ENCODE data around the gene APBA1.

DNA sequence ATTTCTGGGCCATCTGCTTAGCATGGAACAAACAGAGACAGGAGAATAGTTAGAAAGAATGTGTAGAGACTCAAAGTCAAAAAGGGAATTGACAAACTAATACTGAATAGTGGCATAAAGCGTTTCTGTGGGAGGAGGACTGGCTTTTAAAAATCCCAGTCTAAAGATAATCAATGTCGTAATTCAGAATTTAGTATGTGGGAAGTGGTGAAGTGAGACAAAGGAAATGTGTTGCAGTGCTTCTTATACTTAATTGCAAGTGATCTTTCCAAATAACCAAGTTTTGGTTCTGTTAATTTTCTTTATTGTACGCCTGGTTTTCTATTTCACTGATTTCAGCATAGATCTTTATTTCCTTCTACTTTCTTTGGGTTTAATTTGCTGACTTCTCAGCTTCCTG, 214.0 kb downstream of the APBA1 start:
- TF ChIP-seq EZH2 (IDR thresholded peaks at IDR 0.05; ENCODE audit: borderline replicate concordance, low read depth, low read length) = no peak
- no peak for TF ChIP-seq CREM (IDR thresholded peaks at IDR 0.05; ENCODE audit: low read depth)
- TF ChIP-seq, protein P1, sequence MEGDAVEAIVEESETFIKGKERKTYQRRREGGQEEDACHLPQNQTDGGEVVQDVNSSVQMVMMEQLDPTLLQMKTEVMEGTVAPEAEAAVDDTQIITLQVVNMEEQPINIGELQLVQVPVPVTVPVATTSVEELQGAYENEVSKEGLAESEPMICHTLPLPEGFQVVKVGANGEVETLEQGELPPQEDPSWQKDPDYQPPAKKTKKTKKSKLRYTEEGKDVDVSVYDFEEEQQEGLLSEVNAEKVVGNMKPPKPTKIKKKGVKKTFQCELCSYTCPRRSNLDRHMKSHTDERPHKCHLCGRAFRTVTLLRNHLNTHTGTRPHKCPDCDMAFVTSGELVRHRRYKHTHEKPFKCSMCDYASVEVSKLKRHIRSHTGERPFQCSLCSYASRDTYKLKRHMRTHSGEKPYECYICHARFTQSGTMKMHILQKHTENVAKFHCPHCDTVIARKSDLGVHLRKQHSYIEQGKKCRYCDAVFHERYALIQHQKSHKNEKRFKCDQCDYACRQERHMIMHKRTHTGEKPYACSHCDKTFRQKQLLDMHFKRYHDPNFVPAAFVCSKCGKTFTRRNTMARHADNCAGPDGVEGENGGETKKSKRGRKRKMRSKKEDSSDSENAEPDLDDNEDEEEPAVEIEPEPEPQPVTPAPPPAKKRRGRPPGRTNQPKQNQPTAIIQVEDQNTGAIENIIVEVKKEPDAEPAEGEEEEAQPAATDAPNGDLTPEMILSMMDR (IDR thresholded peaks at IDR 0.05 in 2 of 3, conservative IDR thresholded peaks at IDR 0.05 in 1 of 3; ENCODE audit: insufficient read depth in 2 of 3, low read depth in 1 of 3, low read length in 3 of 3) = no peak
- no peak for TF ChIP-seq TEAD2 (tag; IDR thresholded peaks at IDR 0.05)
- TF ChIP-seq HLTF (IDR thresholded peaks at IDR 0.05) = no peak
- no peak for TF ChIP-seq RAD21 (CRISPR knock-in tag; conservative IDR thresholded peaks at IDR 0.05 in 1 of 2, IDR thresholded peaks at IDR 0.05 in 1 of 2)
- no peak for TF ChIP-seq ZBED1 (IDR thresholded peaks at IDR 0.05)
- no peak for TF ChIP-seq POLR2A (conservative IDR thresholded peaks at IDR 0.05)
